Measurements from ENCODE around the gene CASK. TPM values are rescaled to one million over a fixed set of nuclear protein-coding genes. Genes with fewer than 3 reads are reported as not detected.

The CASK gene
- total and polyA plus RNA-seq, 2 of the 13 experiments (the other 11 are each of a cell fraction or from before 2014, with no cell fraction given), result 14.5 to 16.0 TPM

DNA sequence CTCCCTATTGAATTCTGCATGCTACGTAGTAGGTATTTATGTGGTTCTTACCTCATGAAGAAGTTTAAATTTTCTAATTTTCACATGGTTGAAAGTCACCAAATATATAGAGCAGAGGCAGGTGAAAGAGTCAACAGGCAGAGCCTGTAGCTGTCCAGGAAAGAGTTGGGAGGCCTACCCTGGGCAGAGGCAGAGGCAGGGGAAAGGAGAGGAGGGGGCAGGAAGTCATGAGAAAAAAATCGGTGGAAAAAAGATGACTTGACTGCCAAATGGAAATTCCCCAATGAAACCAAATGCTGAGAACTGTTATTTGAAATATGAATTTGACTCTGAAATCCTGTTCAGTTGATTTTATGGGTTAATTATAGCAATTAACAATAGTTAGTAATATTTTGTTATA, 257.7 kb downstream of the CASK start:
- FAIRE-seq (no peak), ATAC-seq (no peak), DNase-seq (ENCODE audit: low spot score) (no peak)
- ChIA-PET CTCF (ENCODE audit: low intra/inter-chr PET ratio, low total read pairs) (no interaction called here), POLR2A (no interaction called here)
- in situ Hi-C loops (cut with HindIII; ENCODE audit: extremely low pct_ligation_motif_present, low pct_unique_long_range_greater_than_20kb) (no loop called here), intact Hi-C loops (cut with micrococcal nuclease; ENCODE audit: unreplicated experiment) (no loop called here)
- no TSS peak for BruUV-seq (replicated peaks)
- no peak overlapping the region for H3K4me2 ChIP-seq (ENCODE audit: low read depth, low read length)
- no peaks in the 10 kb centered on the region for H3K27me3 ChIP-seq (ENCODE audit: control insufficient read depth in 1 of 2, insufficient read depth in 2 of 2, low read length in 2 of 2)
- H3K9me3 ChIP-seq (ENCODE audit: low read length), result no peaks in the 10 kb centered on the region
- no peaks in the 10 kb centered on the region for H3K4me1 ChIP-seq (ENCODE audit: insufficient read depth, low read length)
- WGBS (ENCODE audit: low lambda C conversion rate), result 87% methylated on average over 2 of the region's 2 CpGs
- no peaks in the 10 kb centered on the region for H3K36me3 ChIP-seq (replicated peaks in 1 of 2; ENCODE audit: control insufficient read depth in 1 of 2, insufficient read depth in 2 of 2, low read length in 2 of 2)
- no peak overlapping the region for H3K9ac ChIP-seq (ENCODE audit: insufficient read depth, low read depth, low read length)
- H3K79me2 ChIP-seq (ENCODE audit: insufficient read depth, low read length), result no peaks in the 10 kb centered on the region
- H4K20me1 ChIP-seq (ENCODE audit: insufficient read depth, low read length), result no peaks in the 10 kb centered on the region
- no peak overlapping the region for H3K4me3 ChIP-seq (replicated peaks in 1 of 3; ENCODE audit: insufficient read depth in 1 of 3, low read depth in 2 of 3, low read length in 3 of 3)
- no peak overlapping the region for H2AFZ ChIP-seq (ENCODE audit: low read length)
- TF ChIP-seq, protein P1, sequence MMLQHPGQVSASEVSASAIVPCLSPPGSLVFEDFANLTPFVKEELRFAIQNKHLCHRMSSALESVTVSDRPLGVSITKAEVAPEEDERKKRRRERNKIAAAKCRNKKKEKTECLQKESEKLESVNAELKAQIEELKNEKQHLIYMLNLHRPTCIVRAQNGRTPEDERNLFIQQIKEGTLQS (CRISPR knock-in tag; IDR thresholded peaks at IDR 0.05), result no peak
- TF ChIP-seq MYC (CRISPR knock-in tag; IDR thresholded peaks at IDR 0.05; ENCODE audit: borderline replicate concordance), result no peak
- TF ChIP-seq, protein P2, sequence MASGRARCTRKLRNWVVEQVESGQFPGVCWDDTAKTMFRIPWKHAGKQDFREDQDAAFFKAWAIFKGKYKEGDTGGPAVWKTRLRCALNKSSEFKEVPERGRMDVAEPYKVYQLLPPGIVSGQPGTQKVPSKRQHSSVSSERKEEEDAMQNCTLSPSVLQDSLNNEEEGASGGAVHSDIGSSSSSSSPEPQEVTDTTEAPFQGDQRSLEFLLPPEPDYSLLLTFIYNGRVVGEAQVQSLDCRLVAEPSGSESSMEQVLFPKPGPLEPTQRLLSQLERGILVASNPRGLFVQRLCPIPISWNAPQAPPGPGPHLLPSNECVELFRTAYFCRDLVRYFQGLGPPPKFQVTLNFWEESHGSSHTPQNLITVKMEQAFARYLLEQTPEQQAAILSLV (CRISPR knock-in tag; IDR thresholded peaks at IDR 0.05; ENCODE audit: borderline replicate concordance), result no peak
- no peak for TF ChIP-seq ZBTB1 (CRISPR knock-in tag; IDR thresholded peaks at IDR 0.05; ENCODE audit: borderline replicate concordance)
- TF ChIP-seq CENPX (CRISPR knock-in tag; IDR thresholded peaks at IDR 0.05), result no peak
- TF ChIP-seq NFE2L1 (CRISPR knock-in tag; IDR thresholded peaks at IDR 0.05; ENCODE audit: borderline replicate concordance), result no peak
- H3K27ac ChIP-seq (ENCODE audit: extremely low read length, insufficient read depth, low read length), result no peak overlapping the region

DNA sequence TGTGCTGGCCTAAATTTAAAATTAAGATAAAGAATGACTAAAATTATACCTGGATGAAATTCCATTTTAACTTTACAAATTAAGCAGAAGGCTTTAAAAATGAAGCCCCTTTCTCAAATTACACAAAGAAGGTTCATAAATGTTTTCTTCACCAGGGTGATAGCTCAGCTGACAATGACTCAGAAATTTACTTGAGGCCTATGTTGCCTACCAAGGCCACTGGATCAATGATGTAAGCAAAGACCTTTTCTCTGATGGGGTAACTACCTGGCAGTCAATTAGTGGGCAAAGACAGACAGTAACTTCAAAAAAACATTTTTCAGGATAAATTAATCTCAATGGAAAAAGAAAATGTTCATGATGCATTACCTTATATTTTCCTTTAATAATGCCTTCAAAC, 258.4 kb downstream of the CASK start:
- Histone ChIP-seq H3K36me3 (replicated peaks in 1 of 2; ENCODE audit: control insufficient read depth in 1 of 2, insufficient read depth in 2 of 2, low read length in 2 of 2) (peaks cover 0 to 4% of the 10 kb centered on the region in 2 experiments; a peak in 2 of 5 replicates), H3K9ac (ENCODE audit: insufficient read depth, low read depth, low read length) (no peak overlapping the region), H4K20me1 (ENCODE audit: insufficient read depth, low read length) (no peaks in the 10 kb centered on the region), H2AFZ (ENCODE audit: low read length) (no peak overlapping the region), H3K79me2 (ENCODE audit: insufficient read depth, low read length) (no peaks in the 10 kb centered on the region), H3K27me3 (ENCODE audit: control insufficient read depth in 1 of 2, insufficient read depth in 2 of 2, low read length in 2 of 2) (no peaks in the 10 kb centered on the region), H3K9me3 (ENCODE audit: low read length) (no peaks in the 10 kb centered on the region), H3K4me3 (replicated peaks in 1 of 3; ENCODE audit: insufficient read depth in 1 of 3, low read depth in 2 of 3, low read length in 3 of 3) (no peak overlapping the region), H3K27ac (ENCODE audit: extremely low read length, insufficient read depth, low read length) (no peak overlapping the region), H3K4me1 (ENCODE audit: insufficient read depth, low read length) (no peaks in the 10 kb centered on the region), H3K4me2 (ENCODE audit: low read depth, low read length) (no peak overlapping the region)
- FAIRE-seq (no peak), DNase-seq (ENCODE audit: low spot score) (no peak), ATAC-seq (no peak)
- no TSS peak for BruUV-seq (replicated peaks)
- in situ Hi-C loops (cut with HindIII; ENCODE audit: extremely low pct_ligation_motif_present, low pct_unique_long_range_greater_than_20kb) (no loop called here), intact Hi-C loops (cut with micrococcal nuclease; ENCODE audit: unreplicated experiment) (no loop called here)
- ChIA-PET CTCF (ENCODE audit: low intra/inter-chr PET ratio, low total read pairs) (no interaction called here), POLR2A (no interaction called here)
- TF ChIP-seq, protein P3, sequence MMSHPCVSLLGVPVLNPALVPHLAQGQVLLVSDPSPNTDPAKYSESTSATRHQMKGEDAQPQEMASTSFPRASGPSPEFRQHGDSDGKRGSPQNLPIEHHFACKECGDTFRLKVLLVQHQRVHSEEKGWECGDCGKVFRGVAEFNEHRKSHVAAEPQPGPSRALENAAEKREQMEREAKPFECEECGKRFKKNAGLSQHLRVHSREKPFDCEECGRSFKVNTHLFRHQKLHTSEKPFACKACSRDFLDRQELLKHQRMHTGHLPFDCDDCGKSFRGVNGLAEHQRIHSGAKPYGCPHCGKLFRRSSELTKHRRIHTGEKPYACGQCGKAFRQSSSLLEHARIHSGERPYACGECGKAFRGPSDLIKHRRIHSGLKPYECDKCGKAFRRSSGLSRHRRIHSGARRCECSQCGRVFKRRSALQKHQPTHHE (CRISPR knock-in tag; IDR thresholded peaks at IDR 0.05; ENCODE audit: borderline replicate concordance), result no peak
- TF ChIP-seq ARHGAP35 (CRISPR knock-in tag; IDR thresholded peaks at IDR 0.05; ENCODE audit: borderline replicate concordance) (no peak), ZNF546 (CRISPR knock-in tag; conservative IDR thresholded peaks at IDR 0.05) (no peak), JUN (CRISPR knock-in tag; IDR thresholded peaks at IDR 0.05) (no peak)
- TF ChIP-seq, protein P4, sequence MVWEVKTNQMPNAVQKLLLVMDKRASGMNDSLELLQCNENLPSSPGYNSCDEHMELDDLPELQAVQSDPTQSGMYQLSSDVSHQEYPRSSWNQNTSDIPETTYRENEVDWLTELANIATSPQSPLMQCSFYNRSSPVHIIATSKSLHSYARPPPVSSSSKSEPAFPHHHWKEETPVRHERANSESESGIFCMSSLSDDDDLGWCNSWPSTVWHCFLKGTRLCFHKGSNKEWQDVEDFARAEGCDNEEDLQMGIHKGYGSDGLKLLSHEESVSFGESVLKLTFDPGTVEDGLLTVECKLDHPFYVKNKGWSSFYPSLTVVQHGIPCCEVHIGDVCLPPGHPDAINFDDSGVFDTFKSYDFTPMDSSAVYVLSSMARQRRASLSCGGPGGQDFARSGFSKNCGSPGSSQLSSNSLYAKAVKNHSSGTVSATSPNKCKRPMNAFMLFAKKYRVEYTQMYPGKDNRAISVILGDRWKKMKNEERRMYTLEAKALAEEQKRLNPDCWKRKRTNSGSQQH (CRISPR knock-in tag; IDR thresholded peaks at IDR 0.05; ENCODE audit: low read depth), result no peak
- TF ChIP-seq, protein P5, sequence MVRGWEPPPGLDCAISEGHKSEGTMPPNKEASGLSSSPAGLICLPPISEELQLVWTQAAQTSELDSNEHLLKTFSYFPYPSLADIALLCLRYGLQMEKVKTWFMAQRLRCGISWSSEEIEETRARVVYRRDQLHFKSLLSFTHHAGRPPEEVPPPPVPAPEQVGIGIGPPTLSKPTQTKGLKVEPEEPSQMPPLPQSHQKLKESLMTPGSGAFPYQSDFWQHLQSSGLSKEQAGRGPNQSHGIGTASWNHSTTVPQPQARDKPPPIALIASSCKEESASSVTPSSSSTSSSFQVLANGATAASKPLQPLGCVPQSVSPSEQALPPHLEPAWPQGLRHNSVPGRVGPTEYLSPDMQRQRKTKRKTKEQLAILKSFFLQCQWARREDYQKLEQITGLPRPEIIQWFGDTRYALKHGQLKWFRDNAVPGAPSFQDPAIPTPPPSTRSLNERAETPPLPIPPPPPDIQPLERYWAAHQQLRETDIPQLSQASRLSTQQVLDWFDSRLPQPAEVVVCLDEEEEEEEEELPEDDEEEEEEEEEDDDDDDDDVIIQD (CRISPR knock-in tag; IDR thresholded peaks at IDR 0.05; ENCODE audit: low read depth), result no peak

Measured in HepG2 (cell line).